Left forelimb (tissue), 1 donor: ENCODE data around the gene FUBP3.

ENCODE experiments used
- DNase-seq: peaks from one replicate; pipeline ENCODE4 v3.0.0-alpha.2; 2018; ENCODE audit warnings: low spot score

FUBP3 gene

DNA sequence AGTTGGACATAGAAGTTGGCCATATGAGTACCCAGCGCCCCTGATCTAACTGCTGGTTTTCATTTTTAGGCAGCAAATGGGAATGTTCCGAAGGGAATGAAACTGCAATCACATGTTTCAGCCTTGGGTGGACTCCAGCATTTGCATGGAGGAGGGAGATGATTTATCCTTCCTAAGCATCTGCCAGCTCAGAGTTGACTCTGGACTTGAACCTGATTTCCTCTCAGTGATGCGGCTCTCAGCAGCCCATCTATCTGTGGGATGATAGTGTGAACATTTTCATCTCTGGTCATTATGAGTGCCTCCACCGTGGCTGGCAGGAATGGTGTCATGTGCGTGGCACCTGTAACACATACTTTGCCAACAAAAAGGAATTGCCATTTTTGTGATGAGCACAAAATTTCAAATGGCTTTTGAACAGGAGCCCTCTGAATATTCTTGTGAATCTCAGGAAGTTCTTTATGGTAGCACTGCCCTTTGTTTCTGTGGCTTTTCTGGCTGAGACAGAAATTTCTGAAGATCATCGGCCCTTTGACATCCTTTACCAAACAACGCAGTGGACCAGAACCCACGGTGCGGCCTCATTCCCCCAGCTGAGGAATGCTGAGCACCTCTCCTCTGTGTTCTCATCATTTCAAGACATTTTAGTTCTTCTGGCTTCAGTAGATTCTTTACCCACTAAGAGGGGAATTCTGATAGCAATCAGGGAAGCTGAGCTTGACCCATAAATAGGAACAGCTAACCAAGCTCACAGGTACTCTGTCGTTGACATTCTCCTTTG, 28.5 kb downstream of the FUBP3 start:
- DNase-seq: no peak

DNA sequence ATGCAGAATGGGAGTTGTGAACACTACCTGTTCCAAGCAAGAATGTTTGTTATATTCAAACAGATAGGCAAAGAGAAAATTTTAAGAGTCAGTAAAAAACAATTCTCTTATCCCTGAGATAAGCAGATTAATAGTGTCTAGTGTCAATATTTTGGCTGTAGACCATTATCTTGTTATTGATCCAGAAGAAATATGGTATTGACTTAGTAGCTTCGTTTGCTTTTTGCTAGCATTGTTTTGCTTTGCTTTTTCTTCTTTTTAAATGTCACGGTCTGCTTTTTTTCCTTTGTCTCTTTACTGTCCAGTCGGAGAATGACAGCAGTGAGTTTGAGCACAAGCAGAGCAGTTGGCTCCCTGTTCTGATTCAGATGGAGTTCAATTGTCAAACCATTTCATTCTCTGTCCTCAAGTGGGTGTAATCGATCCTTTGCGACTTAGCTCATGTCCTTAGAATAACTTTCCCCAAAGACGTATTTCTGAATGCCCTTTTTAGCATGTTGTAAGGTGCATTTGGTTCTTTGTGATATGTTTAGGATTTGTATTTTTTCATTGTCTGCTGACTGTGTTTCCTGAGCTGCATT, 29.3 kb downstream of the FUBP3 start:
- DNase-seq: no peak

DNA sequence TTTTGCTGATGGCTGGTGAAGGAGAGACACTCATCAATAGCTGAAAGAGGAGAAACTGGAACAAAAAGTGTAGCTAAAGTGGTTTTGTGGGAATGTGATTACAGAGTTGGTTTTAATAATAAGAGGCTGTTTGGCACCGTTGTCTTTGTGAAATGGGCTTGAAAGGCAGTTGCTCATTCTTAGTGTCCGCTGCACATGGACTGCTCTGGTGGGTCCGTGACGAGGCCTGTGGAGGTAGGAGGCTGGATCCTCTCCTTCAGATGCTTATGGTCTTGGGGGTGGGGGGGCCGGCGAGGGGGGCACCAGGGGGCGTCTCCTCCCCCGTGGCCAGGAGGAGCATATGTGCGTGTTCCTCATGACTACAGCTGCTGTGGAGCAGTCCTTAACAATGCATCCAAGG, 29.8 kb downstream of the FUBP3 start:
- no peak for DNase-seq

DNA sequence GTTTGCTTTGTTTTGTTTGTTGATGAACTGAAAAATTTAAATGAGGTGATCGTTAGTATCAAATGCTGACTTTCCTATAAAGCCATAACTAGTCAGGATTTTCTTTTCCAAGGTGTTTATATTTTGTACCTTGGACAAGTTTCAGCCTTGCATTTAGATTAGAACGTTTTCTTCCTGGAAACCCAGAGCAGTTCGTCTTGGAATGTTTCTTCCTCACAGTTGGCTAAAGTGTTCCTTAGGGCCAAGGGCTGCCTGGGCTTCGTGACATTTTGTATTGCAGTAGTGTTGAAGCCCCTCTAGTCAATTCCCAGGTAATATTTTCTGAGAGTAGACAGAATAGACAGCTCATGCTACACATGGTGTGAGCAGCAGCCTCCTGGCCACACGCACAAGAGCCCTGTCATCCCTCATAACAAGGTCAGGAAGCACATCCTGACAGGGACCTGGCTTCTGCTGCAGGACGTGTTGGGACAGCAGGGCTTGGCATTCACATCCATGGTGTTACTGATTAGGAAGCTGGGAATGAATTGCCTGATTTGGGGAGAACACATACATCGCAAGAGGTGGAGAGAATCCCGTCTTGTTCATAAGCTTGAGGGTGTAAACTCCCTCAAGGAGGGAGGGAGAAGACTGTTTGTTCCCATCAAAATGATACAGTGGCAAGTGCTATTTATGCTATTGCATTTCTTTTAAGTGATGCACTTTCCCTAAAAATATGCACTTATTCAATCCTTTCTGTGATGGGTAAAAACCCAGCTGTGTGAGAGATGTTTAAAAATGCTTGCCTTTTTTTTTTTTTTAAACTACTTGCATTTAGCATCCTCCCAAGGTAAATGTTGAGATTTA, 31.7 kb downstream of the FUBP3 start:
- no peak for DNase-seq

DNA sequence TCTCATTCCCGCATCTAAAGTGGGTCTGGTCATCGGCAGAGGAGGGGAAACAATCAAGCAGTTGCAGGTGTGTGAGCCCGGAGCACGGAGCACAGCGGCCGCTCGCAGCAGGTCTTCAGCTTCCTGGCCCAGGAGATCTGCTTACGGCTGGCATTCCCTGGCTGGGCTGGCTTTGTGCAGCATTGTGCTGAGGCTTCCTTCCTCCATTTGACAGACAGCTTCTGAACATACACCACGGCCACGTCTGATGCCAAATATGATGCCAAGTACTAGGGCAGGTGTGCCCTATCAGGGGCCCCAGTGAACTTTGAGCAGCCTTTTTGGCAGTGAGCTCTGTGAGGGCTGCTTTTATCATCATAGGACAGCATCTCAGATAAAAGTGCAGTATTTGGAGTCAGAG, 37.1 kb downstream of the FUBP3 start:
- DNase-seq: no peak

DNA sequence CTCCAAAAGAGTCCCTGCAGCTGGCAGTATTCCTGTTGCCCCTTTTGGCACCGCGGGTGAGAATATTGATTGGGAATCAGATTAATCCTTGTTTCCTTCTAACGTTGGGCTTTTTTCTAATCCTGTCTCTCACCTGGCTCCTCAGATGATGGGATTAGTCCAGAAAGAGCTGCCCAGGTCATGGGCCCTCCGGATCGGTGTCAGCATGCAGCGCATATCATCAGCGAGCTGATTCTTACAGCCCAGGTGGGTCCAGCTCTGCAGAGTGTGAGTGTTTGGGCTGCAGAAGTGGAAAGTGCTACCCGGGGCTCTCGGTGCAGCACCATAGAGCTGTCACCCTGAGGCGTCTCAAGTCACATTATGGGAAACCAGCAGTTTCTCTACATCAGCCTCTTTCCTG, 44.1 kb downstream of the FUBP3 start:
- DNase-seq: no peak

DNA sequence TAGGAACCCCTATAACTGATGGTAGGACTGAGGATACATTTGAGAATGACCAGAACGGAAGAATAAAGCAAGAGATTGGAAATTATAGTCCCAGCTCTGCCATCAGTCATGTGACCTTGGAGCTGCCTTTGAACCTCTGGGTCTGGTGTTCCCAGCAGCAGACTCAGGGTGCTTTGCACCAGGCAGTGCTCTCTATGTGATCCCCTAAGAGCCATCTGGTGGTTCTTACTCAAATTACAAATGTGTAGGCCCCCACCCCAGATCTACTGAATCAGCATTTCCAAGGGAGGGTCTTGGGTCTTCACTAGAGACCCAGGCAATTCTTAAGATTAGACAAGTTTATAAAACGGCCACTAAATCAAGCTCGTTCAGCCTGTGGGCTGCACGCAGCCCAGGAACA, 44.8 kb downstream of the FUBP3 start:
- no peak for DNase-seq

DNA sequence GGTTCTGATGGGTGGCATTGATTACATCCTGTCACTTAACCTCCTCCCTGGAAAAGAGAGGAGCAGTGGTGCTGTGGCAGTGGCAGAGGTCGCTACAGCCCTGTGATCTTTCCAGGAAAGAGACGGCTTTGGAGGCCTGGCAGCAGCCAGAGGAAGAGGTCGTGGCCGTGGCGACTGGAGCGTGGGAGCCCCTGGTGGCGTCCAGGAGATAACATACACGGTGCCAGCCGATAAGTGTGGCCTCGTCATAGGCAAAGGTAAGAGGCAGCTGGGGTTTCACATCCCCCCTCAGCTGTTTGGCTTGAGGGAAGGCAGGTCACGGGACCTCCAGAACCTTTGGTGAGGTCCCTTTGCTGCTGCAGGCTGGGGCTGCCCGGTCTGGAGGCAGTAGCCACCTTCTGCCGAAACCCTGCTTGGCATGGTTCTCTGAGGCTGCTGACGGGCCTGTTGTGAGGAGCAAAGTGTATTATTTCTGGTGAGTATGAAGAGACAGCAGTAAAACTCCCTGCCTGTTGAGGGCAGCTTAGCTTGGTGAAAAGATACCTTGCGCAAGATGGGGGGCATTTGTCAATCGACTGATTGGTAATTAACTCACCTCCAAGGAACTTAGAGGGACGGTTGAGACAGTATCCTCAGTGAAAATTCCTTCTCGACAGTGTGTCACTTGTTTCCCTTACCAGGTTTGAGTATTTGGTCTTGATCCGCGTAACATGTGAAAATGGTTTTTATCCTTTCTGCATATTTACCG, 47.0 kb downstream of the FUBP3 start:
- DNase-seq: no peak

DNA sequence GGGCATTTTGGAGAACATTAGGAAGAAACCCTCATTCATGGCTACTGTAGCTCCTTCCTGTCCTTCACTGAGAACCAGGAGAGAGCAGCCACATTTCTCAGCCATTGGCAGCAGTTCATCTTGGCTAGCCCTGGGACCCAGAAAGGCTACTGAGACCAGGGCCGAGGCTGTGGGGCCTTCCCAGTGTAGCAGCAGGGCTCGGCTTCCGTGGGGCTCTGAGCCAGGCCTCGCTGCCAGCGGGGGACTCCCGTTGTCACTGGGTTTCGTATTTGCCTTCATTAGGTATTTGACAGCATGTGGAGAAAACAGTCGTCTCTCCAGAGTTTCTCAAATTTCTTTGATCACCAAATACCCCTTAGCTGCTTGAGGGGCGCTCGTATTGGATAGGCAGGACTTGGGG, 47.7 kb downstream of the FUBP3 start:
- no peak for DNase-seq

DNA sequence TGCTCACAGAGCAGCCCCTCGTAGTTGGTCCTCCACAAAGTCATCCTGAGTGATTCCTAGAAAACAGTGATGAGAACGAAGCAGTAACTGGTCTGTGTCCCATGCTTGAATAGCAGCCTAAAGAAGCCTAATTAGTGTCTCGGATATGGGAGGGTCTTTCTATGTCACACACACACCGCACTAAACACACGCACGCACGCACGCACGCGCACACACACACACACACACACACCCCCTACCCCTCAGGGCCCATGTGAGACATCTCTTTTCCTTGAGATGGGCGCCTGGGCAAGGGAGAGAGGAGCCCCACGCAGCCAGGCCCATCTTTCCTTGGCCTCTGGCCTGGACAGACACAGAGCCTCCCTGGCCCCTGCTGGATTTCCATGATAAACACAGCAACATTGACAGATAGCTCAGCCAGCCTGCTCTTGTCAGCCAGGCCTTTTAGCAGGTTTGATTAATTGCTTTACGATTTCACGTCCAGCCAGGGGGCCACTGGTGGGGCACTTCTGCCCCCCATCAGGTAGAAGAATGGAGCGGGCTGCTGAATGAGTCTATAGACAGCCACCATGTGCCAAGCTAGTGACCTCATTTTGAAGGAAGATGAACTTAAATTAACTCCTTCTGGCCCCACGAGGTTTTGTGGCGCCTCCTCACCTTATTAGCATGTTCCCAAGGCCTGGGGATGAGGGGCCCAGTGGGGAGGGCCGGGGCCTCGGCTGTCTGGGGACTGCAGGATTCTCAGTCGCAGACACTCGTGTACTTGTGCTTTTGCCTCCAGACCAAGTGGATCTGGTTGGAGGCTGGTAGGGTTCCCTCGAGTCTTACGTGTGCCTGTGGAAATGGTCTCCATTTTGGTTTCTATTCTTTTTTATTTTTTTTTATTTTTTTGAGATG, 48.8 kb downstream of the FUBP3 start:
- no peak for DNase-seq

DNA sequence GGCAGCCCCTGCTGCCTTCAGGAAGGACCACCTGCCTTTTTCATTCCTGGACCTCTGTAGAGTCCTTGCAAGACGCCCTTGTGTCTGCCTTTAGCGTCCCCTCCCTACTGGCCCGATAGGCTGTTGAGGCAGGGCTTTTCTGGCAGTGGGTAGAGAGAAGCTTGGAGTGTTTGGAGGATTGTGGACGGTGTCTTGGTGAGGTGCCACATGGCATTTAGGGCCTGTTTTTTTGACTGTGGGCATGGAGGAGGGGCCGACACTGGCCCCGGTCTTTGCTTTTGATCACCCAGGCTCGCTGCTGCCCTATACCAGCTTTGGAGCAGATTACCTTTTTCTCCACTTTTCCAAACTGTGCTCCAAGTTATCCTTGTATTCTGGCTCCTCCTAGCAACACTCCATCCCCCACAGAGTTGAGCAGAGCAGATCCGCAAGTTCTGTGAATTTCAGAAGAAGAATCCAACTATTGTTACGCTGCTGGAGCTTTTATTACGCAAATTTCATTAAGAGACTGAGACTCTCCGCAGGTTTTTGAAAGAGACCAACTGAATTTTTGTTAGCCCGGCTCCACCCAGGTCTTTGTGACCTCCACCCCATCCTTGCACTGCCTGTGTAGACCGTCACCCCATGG, 50.2 kb downstream of the FUBP3 start:
- DNase-seq: no peak

DNA sequence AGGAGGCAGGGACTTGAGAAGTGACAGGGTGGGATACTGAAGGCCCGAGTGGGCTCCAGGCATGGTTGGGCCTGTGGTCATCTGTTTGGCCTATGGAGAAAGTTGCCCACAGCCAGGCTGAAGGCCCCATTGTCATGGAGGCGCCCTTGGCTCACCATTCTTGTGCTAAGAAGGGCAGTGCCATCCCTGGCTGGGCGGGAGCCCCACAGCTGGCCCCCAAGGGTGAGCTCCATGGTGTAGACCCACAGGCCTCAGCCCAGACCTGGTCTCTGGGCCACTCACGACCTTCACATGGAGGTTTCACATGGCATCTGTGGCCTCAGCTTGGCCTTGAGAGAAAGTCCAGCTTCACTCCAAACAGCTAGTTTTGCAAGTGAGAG, 50.7 kb downstream of the FUBP3 start:
- no peak for DNase-seq

DNA sequence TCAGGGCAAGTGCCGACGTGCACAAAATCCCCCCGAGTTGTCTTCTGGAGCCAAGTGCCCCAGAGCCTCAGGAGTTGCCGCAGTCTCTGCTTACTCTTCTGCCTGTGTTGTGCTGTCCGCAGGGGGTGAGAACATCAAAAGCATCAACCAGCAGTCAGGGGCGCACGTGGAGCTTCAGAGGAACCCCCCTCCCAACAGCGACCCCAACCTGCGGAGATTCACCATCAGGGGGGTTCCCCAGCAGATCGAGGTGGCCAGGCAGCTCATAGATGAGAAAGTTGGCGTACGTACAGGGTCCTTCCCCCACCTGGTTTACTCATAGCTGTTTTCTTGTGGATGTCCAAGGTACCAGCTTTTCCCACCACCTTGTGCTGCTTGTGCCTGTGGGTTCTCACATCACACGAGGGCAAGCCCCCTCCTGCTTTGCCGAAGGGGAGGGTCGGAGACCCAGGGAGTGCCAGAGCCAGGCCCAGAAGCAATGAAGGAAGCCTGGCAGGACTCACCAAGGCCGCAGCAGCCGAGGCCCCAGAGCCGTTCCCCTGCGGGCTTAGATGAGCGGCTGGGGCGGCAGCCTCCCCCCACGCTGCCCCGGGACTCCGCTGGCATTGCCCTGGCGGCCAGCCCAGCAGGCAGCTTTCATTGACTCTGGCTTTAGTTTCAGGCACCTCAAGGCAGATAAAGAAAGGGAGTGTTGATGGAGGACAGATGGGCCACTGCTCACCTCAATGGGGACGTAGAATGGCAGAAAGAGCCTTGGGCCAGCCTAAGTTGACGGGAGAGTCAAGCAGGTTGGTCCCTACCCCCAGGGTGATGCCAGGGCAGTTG, 51.3 kb downstream of the FUBP3 start:
- no peak for DNase-seq

DNA sequence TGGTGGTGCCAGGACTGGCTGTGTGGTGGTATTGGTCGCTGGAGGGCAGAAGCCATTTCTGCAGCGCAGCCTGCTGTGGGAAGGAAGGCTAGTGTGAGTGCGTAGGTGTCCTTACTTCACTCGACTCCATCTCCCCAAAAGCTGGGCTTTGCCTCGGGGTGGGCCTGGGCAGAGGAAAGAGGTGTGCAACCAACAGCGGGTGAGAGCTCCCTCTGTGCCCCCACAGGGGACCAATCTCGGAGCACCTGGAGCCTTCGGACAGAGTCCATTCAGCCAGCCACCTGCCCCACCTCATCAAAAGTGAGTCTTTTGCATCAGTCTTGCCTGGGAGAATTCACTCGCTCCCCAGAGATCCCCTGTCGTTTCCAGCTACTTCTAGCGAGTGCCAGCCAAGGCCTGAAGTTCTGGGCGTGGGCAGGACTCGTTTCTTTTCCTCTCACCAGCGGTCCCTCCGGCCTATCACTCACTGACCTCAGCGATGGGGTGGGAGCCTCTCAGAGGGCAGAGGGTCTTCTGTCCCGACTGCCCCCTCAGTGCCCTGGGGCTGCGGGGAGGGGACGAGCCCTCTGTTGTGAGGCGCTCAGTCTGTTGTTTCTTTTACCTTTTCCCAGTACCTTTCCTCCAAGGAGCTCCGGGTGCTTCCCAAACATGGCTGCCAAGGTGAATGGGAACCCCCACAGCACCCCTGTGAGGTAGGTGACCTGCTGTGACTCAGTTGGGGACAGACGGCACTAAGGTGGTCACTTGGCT, 52.1 kb downstream of the FUBP3 start:
- no peak for DNase-seq

DNA sequence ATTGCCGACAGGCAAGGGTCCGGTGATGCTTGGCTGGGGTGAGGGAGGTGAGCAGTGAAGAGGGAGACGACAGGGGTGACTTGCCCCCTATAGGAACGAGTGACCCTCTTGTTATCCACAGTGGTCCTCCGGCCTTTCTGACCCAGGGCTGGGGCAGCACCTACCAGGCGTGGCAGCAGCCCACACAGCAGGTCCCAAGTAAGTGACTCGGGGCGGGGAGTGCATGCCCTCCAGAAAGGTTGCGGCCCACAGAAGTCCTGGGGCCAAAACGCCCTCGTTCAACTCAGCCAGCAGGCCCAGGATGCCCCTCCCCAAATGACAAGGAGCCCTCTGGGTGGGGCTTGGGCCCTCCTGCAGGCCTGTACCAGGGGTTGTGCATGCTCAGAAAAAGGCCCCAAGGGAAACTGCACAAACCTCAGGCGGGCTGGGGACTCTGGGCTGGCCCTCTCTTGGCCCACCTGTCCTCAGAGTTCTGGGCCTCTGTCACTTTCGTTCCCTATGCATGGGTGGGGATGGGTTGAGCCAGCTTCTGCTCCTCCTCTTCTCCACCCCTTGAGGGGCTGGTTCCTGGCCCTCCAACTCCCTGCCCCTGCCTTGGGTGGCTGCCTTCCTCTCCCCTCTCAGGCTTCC, 52.8 kb downstream of the FUBP3 start:
- DNase-seq: no peak

DNA sequence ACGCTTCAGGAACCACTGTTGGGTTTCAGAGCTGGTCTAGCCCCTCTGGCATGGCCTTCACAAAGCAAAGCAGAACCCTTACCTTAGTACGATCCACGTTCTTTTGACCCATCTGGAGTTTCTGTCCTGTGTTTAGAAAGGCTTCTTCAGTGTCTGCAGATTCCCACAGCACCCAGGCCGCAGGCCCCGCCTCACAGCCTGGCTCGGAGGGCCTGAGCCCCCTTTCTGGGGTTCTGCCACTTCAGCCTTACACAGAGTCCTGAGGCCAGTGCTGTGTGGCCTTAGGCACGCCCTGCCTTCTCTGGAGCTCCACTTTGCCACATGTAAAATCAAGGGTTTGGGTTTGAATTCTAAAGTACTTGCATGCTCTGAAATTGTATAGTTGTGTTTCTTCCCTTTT, 53.5 kb downstream of the FUBP3 start:
- DNase-seq: no peak

DNA sequence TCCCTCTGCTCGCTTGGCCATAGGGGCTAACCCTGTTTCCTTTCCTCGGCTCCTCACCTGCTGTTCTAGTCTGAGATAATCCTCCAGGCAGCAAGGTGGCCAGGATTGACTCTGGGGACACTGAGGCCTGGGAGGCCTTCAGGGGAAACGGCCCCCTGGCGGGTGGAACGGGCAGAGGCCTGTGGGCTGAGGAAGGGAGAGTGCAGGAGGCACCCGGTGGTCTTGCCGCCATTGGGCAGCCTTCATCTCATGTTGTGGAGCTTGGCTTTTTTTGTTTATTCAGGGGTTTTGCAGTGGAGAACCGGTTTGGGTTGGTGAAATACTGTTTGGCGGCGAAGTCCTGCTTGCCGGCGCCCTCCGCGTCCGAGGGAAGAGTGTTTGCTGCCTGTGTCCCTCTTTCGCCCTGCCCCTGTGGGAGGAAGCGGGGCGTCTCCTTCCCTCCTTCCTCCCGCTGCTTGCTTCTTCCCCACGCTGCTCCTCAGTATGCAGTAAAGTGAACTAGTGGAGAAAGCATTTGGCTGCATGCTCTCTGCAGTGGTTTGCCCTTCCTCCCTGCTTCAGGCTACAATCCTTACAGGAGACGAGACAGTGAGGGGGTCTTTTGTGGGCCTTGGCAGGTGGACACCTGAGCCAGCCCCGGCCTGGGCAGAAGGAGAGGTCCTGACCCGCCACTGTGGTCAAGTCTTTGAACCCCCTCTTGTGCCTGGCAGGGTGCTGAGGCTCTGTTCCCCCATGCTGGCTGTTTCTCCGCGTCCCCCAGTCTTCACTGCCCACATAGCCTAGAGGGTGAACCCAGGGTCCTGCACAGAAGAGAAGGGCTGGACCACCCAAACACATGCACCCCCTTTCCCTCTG, 54.2 kb downstream of the FUBP3 start:
- DNase-seq: no peak
